Gastroesophageal sphincter (tissue), 4 donors: Measurements from ENCODE around the gene GASK1A. TPM values are rescaled to one million over a fixed set of nuclear protein-coding genes. Genes with fewer than 3 reads are reported as not detected.

Experiments used
- ATAC-seq: fragments of 150-250 bp; one replicate; pipeline ENCODE4 v1.9.1; 2016; ENCODE audit warnings: mild to moderate bottlenecking, moderate library complexity
- H3K27ac ChIP-seq, 4 donors: fragments of 200-600 bp; sonication (generic) in 3 of 4; 1 replicate in 3 of 4; 2 replicates in 1 of 4; pipeline ENCODE4 v1.5.1; 2016 to 2019
- H3K27me3 ChIP-seq: fragments of 200-600 bp; sonication (generic); one replicate; pipeline ENCODE4 v1.5.1; 2019
- H3K36me3 ChIP-seq, 2 donors: fragments of 200-600 bp; sonication (generic); one replicate each; pipeline ENCODE4 v1.5.1; 2019; ENCODE audit warnings: control low read depth in 1 of 2
- H3K4me1 ChIP-seq, 3 donors: fragments of 200-600 bp; sonication (generic); 1 replicate in 2 of 3; 2 replicates in 1 of 3; pipeline ENCODE4 v1.5.1; 2016 to 2019; ENCODE audit warnings: control low read depth in 2 of 3
- H3K4me3 ChIP-seq, 2 donors: fragments of 200-600 bp; sonication (generic); one replicate each; pipeline ENCODE4 v1.5.1; 2019; ENCODE audit warnings: mild to moderate bottlenecking in 1 of 2, moderate library complexity in 1 of 2
- H3K9me3 ChIP-seq, 3 donors: fragments of 200-600 bp; sonication (generic); one replicate each; pipeline ENCODE4 v1.5.1; 2017 to 2019; ENCODE audit warnings: control low read depth in 2 of 3
- CTCF ChIP-seq, 4 experiments: fragments of 200-600 bp in 2 of 4; fragments of 450-650 bp in 2 of 4; sonication (generic) in 1 of 4; IDR thresholded peaks; one replicate each; pipeline ENCODE4 v1.5.1; 2017 to 2019; ENCODE audit warnings: antibody characterized with exemption in 4 of 4, mild to moderate bottlenecking in 2 of 4, moderate library complexity in 2 of 4
- EP300 ChIP-seq: sonication (generic); formaldehyde crosslinking; IDR thresholded peaks from one replicate; pipeline ENCODE4 v1.6.1; 2017; ENCODE audit warnings: antibody characterized with exemption, mild to moderate bottlenecking
- POLR2A ChIP-seq, 2 donors: fragments of 450-650 bp; IDR thresholded peaks; one replicate each; pipeline ENCODE4 v1.6.1; 2017; ENCODE audit warnings: antibody characterized with exemption in 2 of 2, mild to moderate bottlenecking in 2 of 2, moderate library complexity in 1 of 2
- POLR2AphosphoS5 ChIP-seq: sonication (generic); formaldehyde crosslinking; IDR thresholded peaks from one replicate; pipeline ENCODE4 v1.6.1; 2017; ENCODE audit warnings: antibody characterized with exemption
- WGBS, 2 donors: methylation state at CpG; one replicate each; pipeline ENCODE4 v1.1.5; 2018; ENCODE audit warnings: low coverage in 1 of 2; 5-methylcytosine and 5-hydroxymethylcytosine counted together
- total RNA-seq, 4 donors: library from RNA; depleted of rRNA; stranded (reverse); fragments of >200 nt; gene quantifications; one replicate each; pipeline ENCODE4 v1.1.0, GENCODE V29; 2016

GASK1A gene
- total RNA-seq: 10 to 100 TPM; 11.5 to 49.3 (median 24.2) TPM

- H3K27me3 ChIP-seq: no peaks in the 10 kb centered on the region
- peaks cover 0 to 33% (median 0%) of the 10 kb centered on the region in 3 donors for H3K4me1 ChIP-seq
- no peak for TF ChIP-seq EP300
- TF ChIP-seq POLR2A (IDR thresholded peaks at IDR 0.05): peak in 1 of 2 donors; percentile 16
- TF ChIP-seq POLR2AphosphoS5: peak; percentile 47
- peak in 2 of 4 experiments; percentile 7 to 28 for TF ChIP-seq CTCF (IDR thresholded peaks at IDR 0.05)
- peak within 1 kb of the TSS; percentile 70 to 79 for H3K4me3 ChIP-seq
- peak within 1 kb of the TSS in 3 of 4 donors; percentile 56 to 83 (median 82) for H3K27ac ChIP-seq
- no peaks in the 10 kb centered on the region for H3K9me3 ChIP-seq
- WGBS, 2 donors: 3 to 15% methylated on average over 3 to 7 of the region's 80 CpGs
- no peaks in the 10 kb centered on the region for H3K36me3 ChIP-seq
- peak; percentile 81 for ATAC-seq
Observed at GRCh38 chr3:42979044-42979972, at the start of gene GASK1A. Gene GASK1A (plus strand): TSS chr3:42979311. CDS start chr3:42979643, 332 bp downstream.

- no peak for TF ChIP-seq POLR2A (IDR thresholded peaks at IDR 0.05)
- TF ChIP-seq CTCF (IDR thresholded peaks at IDR 0.05): no peak
- no peak for TF ChIP-seq EP300
- TF ChIP-seq POLR2AphosphoS5: no peak
- WGBS, 2 donors: 82 to 86% methylated on average over 5 of the region's 5 CpGs
- H3K36me3 ChIP-seq: no peaks in the 10 kb centered on the region
- no peak for ATAC-seq
- no peaks in the 10 kb centered on the region for H3K27me3 ChIP-seq
- no peak overlapping the region for H3K27ac ChIP-seq
- no peaks in the 10 kb centered on the region for H3K9me3 ChIP-seq
- no peak overlapping the region for H3K4me3 ChIP-seq
- peaks cover 0 to 20% (median 0%) of the 10 kb centered on the region in 3 donors for H3K4me1 ChIP-seq
Observed at GRCh38 chr3:42934111-42934510, 45.0 kb upstream of the GASK1A start.

- no peaks in the 10 kb centered on the region for H3K27me3 ChIP-seq
- H3K27ac ChIP-seq: no peak overlapping the region
- H3K4me3 ChIP-seq: no peak overlapping the region
- TF ChIP-seq CTCF (IDR thresholded peaks at IDR 0.05): no peak
- TF ChIP-seq POLR2A (IDR thresholded peaks at IDR 0.05): no peak
- TF ChIP-seq EP300: no peak
- no peak for TF ChIP-seq POLR2AphosphoS5
- no peaks in the 10 kb centered on the region for H3K36me3 ChIP-seq
- WGBS, 2 donors: 50 to 79% methylated on average over 2 of the region's 2 CpGs
- H3K4me1 ChIP-seq: peaks cover 0 to 20% (median 0%) of the 10 kb centered on the region in 3 donors
- no peak for ATAC-seq
- no peaks in the 10 kb centered on the region for H3K9me3 ChIP-seq
Observed at GRCh38 chr3:42934910-42935309, 44.2 kb upstream of the GASK1A start.

DNA sequence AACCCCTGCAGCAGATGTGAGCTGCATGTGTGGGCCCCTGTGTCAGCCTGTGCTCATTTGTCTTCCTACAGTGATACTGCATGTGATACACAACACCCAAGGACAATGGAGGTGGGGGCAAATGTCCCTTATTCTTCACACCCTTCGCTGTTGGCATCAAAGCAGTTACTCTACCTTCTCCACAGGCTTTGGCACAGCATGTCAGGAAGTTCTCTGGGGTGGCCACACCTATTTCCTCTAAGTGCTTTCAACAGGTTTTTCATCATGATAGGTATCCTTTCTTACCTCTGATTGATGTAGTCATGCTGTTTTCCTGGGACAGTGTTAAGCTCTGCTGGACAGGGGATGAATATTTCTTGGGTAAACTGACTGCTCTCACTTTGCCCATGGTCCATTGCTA, 43.6 kb upstream of the GASK1A start:
- H3K36me3 ChIP-seq: no peaks in the 10 kb centered on the region
- H3K27ac ChIP-seq: no peak overlapping the region
- 50 to 67% methylated on average over 1 of the region's 1 CpG for WGBS, 2 donors
- no peak overlapping the region for H3K4me3 ChIP-seq
- TF ChIP-seq POLR2AphosphoS5 (no peak), EP300 (no peak), POLR2A (IDR thresholded peaks at IDR 0.05) (no peak), CTCF (IDR thresholded peaks at IDR 0.05) (no peak)
- H3K9me3 ChIP-seq: no peaks in the 10 kb centered on the region
- no peaks in the 10 kb centered on the region for H3K27me3 ChIP-seq
- no peak for ATAC-seq
- H3K4me1 ChIP-seq: peaks cover 0 to 20% (median 0%) of the 10 kb centered on the region in 3 donors
